ENCODE results near the gene IL22.

GRCh38 chr12:68252077-68252476 is 1.3 kb downstream of the IL22 start:
- no peak for TF ChIP-seq CTCF (conservative IDR thresholded peaks at IDR 0.05; ENCODE audit: low read depth, low read length)
- no peak for TF ChIP-seq EZH2 (IDR thresholded peaks at IDR 0.05; ENCODE audit: borderline replicate concordance, low read depth, low read length, poor library complexity, severe bottlenecking)

Measured in A673 (cell line).